HEK293 (cell line): ENCODE data around the gene SGIP1.

Experiments
- SP3 ChIP-seq: fragments of 450-650 bp; formaldehyde crosslinking; IDR thresholded peaks from 2 replicates; pipeline ENCODE4 v1.5.1; 2016; ENCODE audit warnings: missing biosample characterization, missing genetic modification characterization
- SP7 ChIP-seq: fragments of 450-650 bp; formaldehyde crosslinking; IDR thresholded peaks from 2 replicates; pipeline ENCODE4 v1.5.1; 2016; ENCODE audit warnings: missing biosample characterization, missing genetic modification characterization
- ZNF202 ChIP-seq: fragments of 450-650 bp; formaldehyde crosslinking; IDR thresholded peaks from 2 replicates; pipeline ENCODE4 v1.5.1; 2016; ENCODE audit warnings: missing biosample characterization, missing genetic modification characterization, borderline replicate concordance
- ZNF274 ChIP-seq, 2 experiments: fragments of 200-500 bp in 1 of 2; fragments of 450-650 bp in 1 of 2; sonication (Bioruptor generic) in 1 of 2; formaldehyde crosslinking in 1 of 2; IDR thresholded peaks; 2 replicates each; pipeline versions ENCODE4 v1.5.1 to v1.6.1; 2014 to 2016; ENCODE audit warnings: borderline replicate concordance in 1 of 2, inconsistent platforms in 1 of 2, low read length in 1 of 2, missing biosample characterization in 1 of 2, missing genetic modification characterization in 1 of 2
- ZNF473 ChIP-seq: fragments of 450-650 bp; formaldehyde crosslinking; IDR thresholded peaks from 2 replicates; pipeline ENCODE4 v1.5.1; 2017; ENCODE audit warnings: missing biosample characterization, missing genetic modification characterization
- TF ChIP-seq, protein P1 (sequence below): fragments of 450-650 bp; formaldehyde crosslinking; IDR thresholded peaks from 2 replicates; pipeline ENCODE4 v1.5.1; 2016; ENCODE audit warnings: missing biosample characterization, missing genetic modification characterization
- TF ChIP-seq, protein P2 (sequence below): fragments of 450-650 bp; formaldehyde crosslinking; IDR thresholded peaks from 2 replicates; pipeline ENCODE4 v1.5.1; 2016; ENCODE audit warnings: missing biosample characterization, missing genetic modification characterization

DNA sequence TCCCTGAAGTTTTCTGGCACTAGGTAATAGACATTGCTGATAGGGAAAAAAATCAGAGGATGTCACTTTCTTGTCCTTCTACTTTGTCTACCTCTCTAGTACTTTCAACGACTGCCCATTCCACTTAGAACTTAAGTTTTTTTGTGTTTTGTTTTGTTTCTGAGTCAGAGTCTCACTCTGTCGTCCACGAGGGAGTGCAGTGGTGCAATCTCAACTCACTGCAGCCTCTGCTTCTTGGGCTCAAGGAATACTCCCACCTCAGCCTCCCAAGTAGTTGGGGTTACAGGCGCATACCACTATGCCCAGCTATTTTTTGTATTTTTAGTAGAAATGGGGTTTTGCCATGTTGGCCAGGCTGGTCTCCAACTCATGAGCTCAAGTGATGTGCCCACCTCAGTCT lies 79.2 kb downstream of the SGIP1 start:
- TF ChIP-seq SP3 (tag by site-specific recombination) (no peak), ZNF274 (IDR thresholded peaks at IDR 0.05; ENCODE audit: low read length) (no peak), ZNF274 (tag by site-specific recombination; IDR thresholded peaks at IDR 0.05; ENCODE audit: borderline replicate concordance) (no peak), ZNF473 (tag by site-specific recombination) (no peak), ZNF202 (tag by site-specific recombination) (no peak), SP7 (tag by site-specific recombination) (no peak)
- TF ChIP-seq, protein P1, sequence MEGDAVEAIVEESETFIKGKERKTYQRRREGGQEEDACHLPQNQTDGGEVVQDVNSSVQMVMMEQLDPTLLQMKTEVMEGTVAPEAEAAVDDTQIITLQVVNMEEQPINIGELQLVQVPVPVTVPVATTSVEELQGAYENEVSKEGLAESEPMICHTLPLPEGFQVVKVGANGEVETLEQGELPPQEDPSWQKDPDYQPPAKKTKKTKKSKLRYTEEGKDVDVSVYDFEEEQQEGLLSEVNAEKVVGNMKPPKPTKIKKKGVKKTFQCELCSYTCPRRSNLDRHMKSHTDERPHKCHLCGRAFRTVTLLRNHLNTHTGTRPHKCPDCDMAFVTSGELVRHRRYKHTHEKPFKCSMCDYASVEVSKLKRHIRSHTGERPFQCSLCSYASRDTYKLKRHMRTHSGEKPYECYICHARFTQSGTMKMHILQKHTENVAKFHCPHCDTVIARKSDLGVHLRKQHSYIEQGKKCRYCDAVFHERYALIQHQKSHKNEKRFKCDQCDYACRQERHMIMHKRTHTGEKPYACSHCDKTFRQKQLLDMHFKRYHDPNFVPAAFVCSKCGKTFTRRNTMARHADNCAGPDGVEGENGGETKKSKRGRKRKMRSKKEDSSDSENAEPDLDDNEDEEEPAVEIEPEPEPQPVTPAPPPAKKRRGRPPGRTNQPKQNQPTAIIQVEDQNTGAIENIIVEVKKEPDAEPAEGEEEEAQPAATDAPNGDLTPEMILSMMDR (tag by site-specific recombination), result no peak
- TF ChIP-seq, protein P2, sequence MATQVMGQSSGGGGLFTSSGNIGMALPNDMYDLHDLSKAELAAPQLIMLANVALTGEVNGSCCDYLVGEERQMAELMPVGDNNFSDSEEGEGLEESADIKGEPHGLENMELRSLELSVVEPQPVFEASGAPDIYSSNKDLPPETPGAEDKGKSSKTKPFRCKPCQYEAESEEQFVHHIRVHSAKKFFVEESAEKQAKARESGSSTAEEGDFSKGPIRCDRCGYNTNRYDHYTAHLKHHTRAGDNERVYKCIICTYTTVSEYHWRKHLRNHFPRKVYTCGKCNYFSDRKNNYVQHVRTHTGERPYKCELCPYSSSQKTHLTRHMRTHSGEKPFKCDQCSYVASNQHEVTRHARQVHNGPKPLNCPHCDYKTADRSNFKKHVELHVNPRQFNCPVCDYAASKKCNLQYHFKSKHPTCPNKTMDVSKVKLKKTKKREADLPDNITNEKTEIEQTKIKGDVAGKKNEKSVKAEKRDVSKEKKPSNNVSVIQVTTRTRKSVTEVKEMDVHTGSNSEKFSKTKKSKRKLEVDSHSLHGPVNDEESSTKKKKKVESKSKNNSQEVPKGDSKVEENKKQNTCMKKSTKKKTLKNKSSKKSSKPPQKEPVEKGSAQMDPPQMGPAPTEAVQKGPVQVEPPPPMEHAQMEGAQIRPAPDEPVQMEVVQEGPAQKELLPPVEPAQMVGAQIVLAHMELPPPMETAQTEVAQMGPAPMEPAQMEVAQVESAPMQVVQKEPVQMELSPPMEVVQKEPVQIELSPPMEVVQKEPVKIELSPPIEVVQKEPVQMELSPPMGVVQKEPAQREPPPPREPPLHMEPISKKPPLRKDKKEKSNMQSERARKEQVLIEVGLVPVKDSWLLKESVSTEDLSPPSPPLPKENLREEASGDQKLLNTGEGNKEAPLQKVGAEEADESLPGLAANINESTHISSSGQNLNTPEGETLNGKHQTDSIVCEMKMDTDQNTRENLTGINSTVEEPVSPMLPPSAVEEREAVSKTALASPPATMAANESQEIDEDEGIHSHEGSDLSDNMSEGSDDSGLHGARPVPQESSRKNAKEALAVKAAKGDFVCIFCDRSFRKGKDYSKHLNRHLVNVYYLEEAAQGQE (tag by site-specific recombination), result no peak
